ENCODE measurements around the gene DNAJC8.

The DNAJC8 gene

GRCh38 chr1:28170001-28170596, 62.7 kb downstream of the DNAJC8 start:
- DNase-seq, result no peak

- no peak for DNase-seq
Measured at GRCh38 chr1:28163496-28164161, 69.2 kb downstream of the DNAJC8 start.

DNA sequence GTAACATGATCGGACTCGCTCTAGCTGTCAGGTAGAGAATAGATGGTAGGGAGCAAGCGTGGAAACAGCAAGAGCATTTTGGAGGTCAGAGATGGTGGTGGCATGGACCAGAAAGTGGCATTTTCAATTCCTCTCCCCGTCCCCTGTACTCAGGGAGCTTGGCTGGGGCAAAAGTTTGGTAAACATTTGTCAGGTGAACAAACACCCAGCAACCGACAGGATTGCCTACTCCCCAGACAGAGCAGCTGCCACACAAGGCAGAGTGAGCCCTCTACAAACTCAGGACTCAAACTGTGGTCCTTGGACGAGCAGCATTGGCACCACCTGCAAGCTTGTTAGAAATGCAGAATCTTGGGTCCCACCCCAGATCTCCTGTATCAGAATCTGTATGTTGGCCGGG, 70.7 kb downstream of the DNAJC8 start:
- no peak for DNase-seq

DNA sequence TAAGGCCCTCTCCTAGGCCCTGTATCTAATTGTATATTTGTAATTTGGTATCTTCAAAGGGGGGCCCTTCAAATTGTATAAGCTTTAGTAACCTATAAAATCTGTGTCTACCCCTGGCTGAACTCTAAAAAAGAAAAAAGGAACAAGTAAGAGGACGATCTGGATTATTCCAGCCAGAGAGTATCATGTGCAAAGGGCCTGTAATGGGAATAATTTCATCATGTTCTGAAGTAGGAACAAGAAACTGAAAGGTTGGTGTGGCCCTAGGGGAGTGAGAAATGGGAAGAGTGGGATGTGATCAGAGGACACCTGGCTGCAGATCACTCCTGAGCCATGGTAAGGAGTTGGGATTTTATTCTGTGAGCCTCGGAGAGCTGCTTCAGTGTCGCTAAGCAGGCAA, 71.1 kb downstream of the DNAJC8 start:
- DNase-seq, result no peak

- DNase-seq, result peak; percentile 18
Measured at GRCh38 chr1:28160782-28161266, 72.0 kb downstream of the DNAJC8 start.

DNA sequence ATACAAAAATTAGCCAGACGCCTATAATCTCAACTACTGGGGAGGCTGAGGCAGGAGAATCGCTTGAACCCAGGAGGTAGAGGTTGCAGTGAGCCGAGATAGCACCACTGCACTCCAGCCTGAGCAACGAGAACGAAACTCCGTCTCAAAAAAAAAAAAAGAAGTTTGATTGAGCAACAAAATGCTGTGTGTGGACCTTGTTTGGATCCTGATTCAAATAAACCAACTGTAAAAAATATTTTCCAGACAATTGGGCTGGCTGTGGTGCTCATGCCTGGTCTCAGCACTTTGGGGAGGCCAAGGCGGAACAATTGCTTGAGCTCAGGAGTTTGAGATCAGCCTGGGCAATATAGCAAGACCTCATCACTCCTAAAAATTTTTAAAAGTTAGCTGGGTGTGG, 73.1 kb downstream of the DNAJC8 start:
- no peak for DNase-seq

DNA sequence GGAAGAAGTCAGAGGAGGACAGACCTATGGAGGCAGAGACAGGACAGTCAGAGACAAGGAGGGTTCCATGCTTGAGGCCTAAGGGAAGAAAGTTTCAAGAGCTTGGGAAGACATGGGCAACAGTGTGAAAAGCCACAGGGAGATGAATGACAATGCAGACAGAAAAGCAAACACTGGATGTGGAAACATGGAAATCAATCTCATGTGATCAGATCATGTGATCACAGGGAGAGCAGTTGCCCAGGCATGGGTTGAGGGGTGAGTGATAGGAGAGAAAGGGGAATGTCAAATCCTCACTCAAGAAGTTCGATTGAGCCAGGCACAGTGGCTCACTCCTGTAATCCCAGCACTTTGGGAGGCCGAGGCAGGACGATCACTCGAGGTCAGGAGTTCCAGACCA, 73.6 kb downstream of the DNAJC8 start:
- no peak for DNase-seq

DNA sequence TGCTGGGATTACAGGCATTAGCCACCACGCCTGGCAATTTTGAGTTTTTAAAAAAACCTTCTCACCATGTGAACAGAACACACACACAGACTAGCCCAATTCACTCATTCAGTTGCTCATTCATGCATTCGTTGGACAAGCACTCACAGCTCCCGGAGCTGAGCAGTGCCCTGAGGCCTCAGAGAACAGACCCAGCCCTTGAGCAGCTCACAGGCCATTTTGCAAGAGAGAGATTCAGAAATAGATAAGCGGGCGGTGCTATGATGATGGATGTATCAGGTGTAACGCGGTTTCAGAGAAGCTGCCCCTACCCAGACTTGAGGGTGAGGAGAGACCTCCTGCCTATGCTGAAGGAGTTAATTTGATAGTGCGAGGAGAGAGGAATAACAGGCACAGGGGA, 74.9 kb downstream of the DNAJC8 start:
- no peak for DNase-seq

DNA sequence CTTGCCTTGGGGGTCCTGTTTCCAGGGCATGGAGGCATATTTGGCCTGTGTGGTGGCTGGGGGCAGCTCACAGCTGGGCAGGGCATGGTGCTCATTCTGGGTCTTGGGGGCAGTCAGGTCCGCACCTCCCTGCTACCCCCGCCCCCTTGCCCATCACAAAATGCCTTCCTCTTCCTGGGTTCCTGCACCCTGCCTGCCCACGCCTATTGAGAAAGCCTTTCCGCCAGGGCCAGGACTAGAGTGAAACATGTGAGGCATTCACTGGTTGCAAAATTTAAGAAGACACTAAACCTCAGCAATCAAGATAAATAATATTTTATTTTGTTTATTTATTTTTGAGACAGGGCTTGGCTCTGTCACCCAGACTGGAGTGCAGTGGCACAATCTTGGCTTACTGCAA, 76.0 kb downstream of the DNAJC8 start:
- no peak for DNase-seq

DNA sequence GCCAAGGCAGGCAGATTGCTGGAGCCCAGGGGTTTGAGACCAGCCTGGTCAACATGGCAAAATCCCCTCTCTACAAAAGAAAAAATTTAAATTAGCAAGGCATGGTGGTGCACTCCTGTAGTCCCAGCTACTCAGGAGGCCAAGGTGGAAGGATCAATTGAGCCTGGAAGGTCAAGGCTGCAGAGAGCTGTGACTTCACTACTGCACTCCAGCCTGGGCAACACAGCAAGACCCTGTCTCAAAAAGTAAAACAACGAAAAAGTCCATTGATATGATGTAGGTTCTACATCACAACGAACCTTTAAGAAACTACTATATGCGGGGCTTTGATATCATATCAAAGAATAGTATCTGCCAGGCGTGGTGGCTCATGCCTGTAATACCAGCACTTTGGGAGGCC, 77.2 kb downstream of the DNAJC8 start:
- no peak for DNase-seq

GRCh38 chr1:28154078-28154594, 78.7 kb downstream of the DNAJC8 start:
- no peak for DNase-seq

All from fibroblast of skin of right quadriceps (primary cell).